Stimulated activated CD4-positive, alpha-beta T cell treated with anti-CD3 and anti-CD28 coated beads, Interleukin-4, amount 100 ng/mL, for 4 hours (primary cell): ENCODE results near the gene UCK1.
"Not testable (repeated sequence)": the region's sequence is repeated elsewhere in the genome, so short reads cannot be mapped to it uniquely, and the experiment has no call there.

Experiments
- DNase-seq, 2 experiments: peaks; one replicate each; pipeline ENCODE4 v3.0.0-alpha.2; 2020

UCK1 gene

GRCh38 chr9:131523086-131523388 is 8.0 kb downstream of the UCK1 start:
- no peak for DNase-seq

- DNase-seq = no peak
Observed at GRCh38 chr9:131522257-131523085, 8.6 kb downstream of the UCK1 start.

GRCh38 chr9:131521822-131522221 is 9.2 kb downstream of the UCK1 start:
- no peak for DNase-seq

GRCh38 chr9:131521203-131521602 is 9.9 kb downstream of the UCK1 start:
- DNase-seq = no peak

- no peak for DNase-seq
Observed at GRCh38 chr9:131520503-131520902, 10.6 kb downstream of the UCK1 start.

- no peak for DNase-seq
Observed at GRCh38 chr9:131518553-131518952, 12.5 kb downstream of the UCK1 start.

- no peak for DNase-seq
Observed at GRCh38 chr9:131517761-131518190, 13.3 kb downstream of the UCK1 start.

- no peak for DNase-seq
Observed at GRCh38 chr9:131516930-131517329, 14.1 kb downstream of the UCK1 start.

GRCh38 chr9:131516100-131516499 is 15.0 kb downstream of the UCK1 start:
- no peak for DNase-seq

GRCh38 chr9:131515559-131516031 is 15.5 kb downstream of the UCK1 start:
- DNase-seq = not testable (repeated sequence)

GRCh38 chr9:131513177-131513576 is 17.9 kb downstream of the UCK1 start:
- DNase-seq = no peak

- DNase-seq = no peak
Observed at GRCh38 chr9:131511880-131512279, 19.2 kb downstream of the UCK1 start.

- no peak for DNase-seq
Observed at GRCh38 chr9:131511416-131511815, 19.6 kb downstream of the UCK1 start.

GRCh38 chr9:131505012-131505411 is 26.1 kb downstream of the UCK1 start:
- DNase-seq = no peak

GRCh38 chr9:131503626-131504465 is 27.2 kb downstream of the UCK1 start:
- DNase-seq = peak; percentile 35 to 44

GRCh38 chr9:131502781-131503625 is 28.1 kb downstream of the UCK1 start, which contains the start of gene POMT1:
Gene POMT1 (plus strand): TSS chr9:131502918. CDS start chr9:131504219, 1,301 bp downstream.
- peak; percentile 88 to 89 for DNase-seq

- DNase-seq = peak; percentile 23 to 55
Observed at GRCh38 chr9:131500939-131501541, 30.0 kb downstream of the UCK1 start.

GRCh38 chr9:131500377-131500776 is 30.7 kb downstream of the UCK1 start:
- DNase-seq = peak; percentile 41 to 72

GRCh38 chr9:131499254-131499767 is 31.8 kb downstream of the UCK1 start:
- DNase-seq = no peak

GRCh38 chr9:131496844-131497405 is 34.1 kb downstream of the UCK1 start:
- DNase-seq = no peak

GRCh38 chr9:131495785-131496184 is 35.3 kb downstream of the UCK1 start:
- no peak for DNase-seq
